Activated CD8-positive, alpha-beta T cell treated with anti-CD3 and anti-CD28 coated beads for 36 hours (primary cell): ENCODE results near the gene CSNK2A1. TPM values are rescaled to one million over a fixed set of nuclear protein-coding genes. Genes with fewer than 3 reads are reported as not detected.
"Not testable (repeated sequence)": the region's sequence is repeated elsewhere in the genome, so short reads cannot be mapped to it uniquely, and the experiment has no call there.

Experiments used
- ATAC-seq: fragments of 200-7000 bp; cut with Tn5 transposase; one replicate; pipeline ENCODE4 v1.10.0; 2021; ENCODE audit warnings: mild to moderate bottlenecking, moderate library complexity
- CTCF ChIA-PET: fragments of 350-600 bp; sonication (Branson Sonifier 250); formaldehyde crosslinking; loops from one replicate; lab custom pipeline; 2021; ENCODE audit warnings: antibody characterized with exemption; lab: Charles Lee
- POLR2A ChIA-PET: fragments of 350-600 bp; sonication (Branson Sonifier 250); formaldehyde crosslinking; loops from one replicate; lab custom pipeline; 2021; ENCODE audit warnings: antibody characterized with exemption; lab: Charles Lee
- DNase-seq: peaks from one replicate; pipeline ENCODE4 v3.0.0-alpha.2; 2020
- H3K27ac Mint-ChIP-seq: one replicate; pipeline ENCODE4 v1.8.0; 2021; ENCODE audit warnings: mild to moderate bottlenecking, mixed read lengths
- H3K27me3 Mint-ChIP-seq: one replicate; pipeline ENCODE4 v1.8.0; 2021; ENCODE audit warnings: mixed read lengths
- H3K36me3 Mint-ChIP-seq: one replicate; pipeline ENCODE4 v1.8.0; 2021; ENCODE audit warnings: low read depth, mixed read lengths
- H3K4me1 Mint-ChIP-seq: one replicate; pipeline ENCODE4 v1.8.0; 2021; ENCODE audit warnings: low read depth, mixed read lengths
- H3K4me3 Mint-ChIP-seq: one replicate; pipeline ENCODE4 v1.8.0; 2021; ENCODE audit warnings: mild to moderate bottlenecking, moderate library complexity, mixed read lengths
- H3K9me3 Mint-ChIP-seq: one replicate; pipeline ENCODE4 v1.8.0; 2021; ENCODE audit warnings: mixed read lengths
- CTCF ChIP-seq: fragments of 200-600 bp; IDR thresholded peaks from one replicate; pipeline ENCODE4 v1.8.0; 2022; ENCODE audit warnings: antibody characterized with exemption, mild to moderate bottlenecking
- intact Hi-C: fragments of 100-400 bp; cut with micrococcal nuclease; formaldehyde crosslinking; loops from one replicate; pipeline ENCODE4 v1.10.0; 2022
- total RNA-seq, 2 experiments: library from RNA; stranded (reverse); gene quantifications; one replicate each; pipeline ENCODE4 v1.2.3, GENCODE V29; 2021

CSNK2A1 gene
- total RNA-seq, 2 experiments from 2014 or later = 169 to 174 TPM

DNA sequence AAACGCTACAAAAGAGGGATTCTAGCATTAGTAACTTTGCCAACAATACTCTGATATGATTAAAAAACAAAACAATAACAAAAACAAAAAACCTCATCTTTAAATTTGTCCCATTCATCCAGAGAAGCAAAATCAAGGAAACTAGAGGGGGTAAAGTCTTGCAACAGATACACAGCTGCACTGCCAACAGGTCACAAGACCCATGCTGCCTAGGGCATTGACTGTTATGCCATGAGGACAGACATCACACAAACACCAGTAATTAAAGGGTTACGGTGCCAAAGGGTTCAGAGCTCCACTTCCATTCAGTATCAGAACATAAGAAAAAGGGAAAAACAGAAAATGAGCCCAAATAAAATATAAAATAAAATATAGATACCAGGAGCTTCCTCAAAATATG is 82.9 kb downstream of the CSNK2A1 start:
- peaks cover 7% of the 10 kb centered on the region for H3K36me3 Mint-ChIP-seq
- ATAC-seq (no peak), DNase-seq (no peak)
- H3K27ac Mint-ChIP-seq = peak overlapping the region; percentile 26
- no peaks in the 10 kb centered on the region for H3K9me3 Mint-ChIP-seq
- intact Hi-C loops = loop anchor here (5.0 kb wide), 1 partner anchor 48 kb away; no protein-coding TSS in a partner anchor
- peaks cover 47% of the 10 kb centered on the region for H3K4me1 Mint-ChIP-seq
- CTCF ChIA-PET = interaction anchor here (2.2 kb wide), 1 partner anchor 106 kb away, joined by 10 read pairs; no protein-coding TSS in a partner anchor
- TF ChIP-seq CTCF = no peak
- peak overlapping the region; percentile 87 for H3K4me3 Mint-ChIP-seq
- no peaks in the 10 kb centered on the region for H3K27me3 Mint-ChIP-seq
- POLR2A ChIA-PET = interaction anchor here (0.8 to 1.1 kb wide), 3 partner anchors 11 to 19 kb away, joined by 3 read pairs; no protein-coding TSS in a partner anchor

- Mint-ChIP-seq H3K36me3 (peaks cover 7% of the 10 kb centered on the region), H3K27ac (peak overlapping the region; percentile 26), H3K4me1 (peaks cover 47% of the 10 kb centered on the region), H3K4me3 (peak overlapping the region; percentile 87), H3K9me3 (no peaks in the 10 kb centered on the region), H3K27me3 (no peaks in the 10 kb centered on the region)
- POLR2A ChIA-PET = interaction anchor here (0.8 to 1.1 kb wide), 2 partner anchors 14 to 18 kb away, joined by 3 read pairs; no protein-coding TSS in a partner anchor
- no peak for DNase-seq
- CTCF ChIA-PET = interaction anchor here (0.6 to 2.2 kb wide), 2 partner anchors 74 to 106 kb away, joined by 3 to 10 read pairs; no protein-coding TSS in a partner anchor
- ATAC-seq = no peak
- TF ChIP-seq CTCF = no peak
- intact Hi-C loops = loop anchor here (5.0 kb wide), 1 partner anchor 48 kb away; no protein-coding TSS in a partner anchor
These were observed 83.4 kb downstream of the CSNK2A1 start for GRCh38 chr20:460180-460579.

GRCh38 chr20:458776-459175 is 84.8 kb downstream of the CSNK2A1 start:
- CTCF ChIA-PET = interaction anchor here (1.0 to 1.1 kb wide), 2 partner anchors 10 to 20 kb away, joined by 3 read pairs; no protein-coding TSS in a partner anchor
- H3K9me3 Mint-ChIP-seq = no peaks in the 10 kb centered on the region
- no peak overlapping the region for H3K27ac Mint-ChIP-seq
- peaks cover 7% of the 10 kb centered on the region for H3K36me3 Mint-ChIP-seq
- POLR2A ChIA-PET = interaction anchor here (1.3 kb wide), 1 partner anchor 78 kb away, joined by 4 read pairs; the partner anchor contains the start of gene TRIB3
- intact Hi-C loops = no loop called here
- H3K4me3 Mint-ChIP-seq = no peak overlapping the region
- peaks cover 50% of the 10 kb centered on the region for H3K4me1 Mint-ChIP-seq
- no peaks in the 10 kb centered on the region for H3K27me3 Mint-ChIP-seq
- DNase-seq (no peak), ATAC-seq (no peak)
- TF ChIP-seq CTCF = no peak

DNA sequence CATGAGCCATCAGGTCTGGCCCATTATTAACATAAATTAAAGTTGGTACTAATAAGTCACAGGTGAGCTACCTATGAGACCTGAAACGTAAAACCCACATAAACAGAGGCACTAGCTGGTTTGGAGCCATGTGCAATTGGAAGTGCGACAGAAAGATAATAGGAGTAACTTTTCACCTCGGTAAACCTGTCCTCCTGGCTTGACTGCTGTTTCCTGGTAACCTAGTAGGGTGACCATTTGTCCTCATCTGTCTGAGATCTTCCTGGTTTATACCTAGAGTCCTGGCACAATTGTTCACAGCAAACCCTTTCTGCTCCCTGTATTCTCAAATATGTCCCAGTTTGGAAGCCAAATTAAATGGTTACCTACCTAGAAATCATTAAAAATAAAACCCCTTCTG is 88.6 kb downstream of the CSNK2A1 start:
- Mint-ChIP-seq H3K27me3 (no peaks in the 10 kb centered on the region), H3K9me3 (no peaks in the 10 kb centered on the region), H3K27ac (no peak overlapping the region), H3K36me3 (peaks cover 6% of the 10 kb centered on the region), H3K4me1 (peaks cover 40% of the 10 kb centered on the region), H3K4me3 (no peak overlapping the region)
- no peak for ATAC-seq
- ChIA-PET POLR2A (interaction anchor here (1.5 kb wide), 1 partner anchor 88 kb away, joined by 3 read pairs; no protein-coding TSS in a partner anchor), CTCF (no interaction called here)
- no peak for TF ChIP-seq CTCF
- intact Hi-C loops = no loop called here
- no peak for DNase-seq

GRCh38 chr20:452021-452420 is 91.6 kb downstream of the CSNK2A1 start:
- H3K4me3 Mint-ChIP-seq, H3K27ac Mint-ChIP-seq, CTCF ChIA-PET, H3K27me3 Mint-ChIP-seq, H3K9me3 Mint-ChIP-seq, intact Hi-C loops, ATAC-seq, DNase-seq: not testable (repeated sequence)
- POLR2A ChIA-PET = interaction anchor here (1.8 kb wide), 1 partner anchor 15 kb away, joined by 4 read pairs; no protein-coding TSS in a partner anchor
- H3K36me3 Mint-ChIP-seq = peaks cover 12% of the 10 kb centered on the region
- H3K4me1 Mint-ChIP-seq = peaks cover 29% of the 10 kb centered on the region
